ENCODE measurements around the gene IMP3.

Gene IMP3

DNA sequence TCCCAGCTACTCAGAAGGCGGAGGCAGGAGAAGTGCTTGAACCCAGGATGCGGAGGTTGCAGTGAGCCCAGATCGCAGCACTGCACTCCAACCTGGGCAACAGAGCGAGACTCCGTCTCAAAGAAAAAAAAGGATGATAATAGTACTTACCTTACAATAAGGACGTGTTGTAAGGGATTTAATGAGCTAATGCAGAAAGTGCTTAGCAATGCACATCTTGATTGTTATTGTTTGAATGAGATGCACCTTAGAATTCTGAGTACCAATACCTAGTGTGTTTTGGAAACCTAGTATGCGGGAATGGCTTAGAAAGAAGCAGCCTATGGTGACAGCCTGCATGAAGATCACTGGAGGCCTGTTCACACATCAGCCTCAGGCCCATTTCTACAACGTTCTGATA lies 34.0 kb downstream of the IMP3 start:
- no peak for TF ChIP-seq ZFP30 (CRISPR knock-in tag; IDR thresholded peaks at IDR 0.05)
- no peak for TF ChIP-seq BACH2 (CRISPR knock-in tag; IDR thresholded peaks at IDR 0.05; ENCODE audit: borderline replicate concordance)
- TF ChIP-seq ZNF565 (CRISPR knock-in tag; conservative IDR thresholded peaks at IDR 0.05; ENCODE audit: low read depth), result no peak
- ATAC-seq, result no peak

DNA sequence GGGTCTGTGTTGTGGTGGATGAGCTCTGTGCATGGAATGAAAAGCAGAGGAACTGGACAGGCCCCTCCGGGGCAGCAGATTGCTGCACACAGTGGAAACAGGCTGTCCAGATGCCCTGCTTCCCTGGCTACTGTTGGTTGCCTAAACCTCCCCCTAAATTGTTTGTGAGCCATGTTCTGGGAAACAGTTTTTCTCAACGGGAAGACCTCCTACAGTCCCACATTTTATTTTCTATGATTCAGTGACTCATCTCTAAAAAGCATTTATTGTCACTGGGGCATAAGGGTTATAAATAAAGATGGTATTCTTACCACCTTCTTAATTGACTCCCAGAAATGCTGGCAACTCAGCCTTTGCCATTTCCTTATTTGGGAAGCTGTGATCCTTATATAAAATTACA lies 40.6 kb downstream of the IMP3 start:
- TF ChIP-seq ZNF565 (CRISPR knock-in tag; conservative IDR thresholded peaks at IDR 0.05; ENCODE audit: low read depth), result no peak
- no peak for TF ChIP-seq ESRRG (CRISPR knock-in tag; IDR thresholded peaks at IDR 0.05)
- no peak for TF ChIP-seq ZNF70 (CRISPR knock-in tag; IDR thresholded peaks at IDR 0.05)
- TF ChIP-seq SNAI2 (CRISPR knock-in tag; IDR thresholded peaks at IDR 0.05), result no peak
- no peak for TF ChIP-seq ZC3H10 (CRISPR knock-in tag; IDR thresholded peaks at IDR 0.05)
- no peak for TF ChIP-seq ZNF8 (CRISPR knock-in tag; IDR thresholded peaks at IDR 0.05)
- TF ChIP-seq, protein P1, sequence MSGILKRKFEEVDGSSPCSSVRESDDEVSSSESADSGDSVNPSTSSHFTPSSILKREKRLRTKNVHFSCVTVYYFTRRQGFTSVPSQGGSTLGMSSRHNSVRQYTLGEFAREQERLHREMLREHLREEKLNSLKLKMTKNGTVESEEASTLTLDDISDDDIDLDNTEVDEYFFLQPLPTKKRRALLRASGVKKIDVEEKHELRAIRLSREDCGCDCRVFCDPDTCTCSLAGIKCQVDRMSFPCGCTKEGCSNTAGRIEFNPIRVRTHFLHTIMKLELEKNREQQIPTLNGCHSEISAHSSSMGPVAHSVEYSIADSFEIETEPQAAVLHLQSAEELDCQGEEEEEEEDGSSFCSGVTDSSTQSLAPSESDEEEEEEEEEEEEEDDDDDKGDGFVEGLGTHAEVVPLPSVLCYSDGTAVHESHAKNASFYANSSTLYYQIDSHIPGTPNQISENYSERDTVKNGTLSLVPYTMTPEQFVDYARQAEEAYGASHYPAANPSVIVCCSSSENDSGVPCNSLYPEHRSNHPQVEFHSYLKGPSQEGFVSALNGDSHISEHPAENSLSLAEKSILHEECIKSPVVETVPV (CRISPR knock-in tag; IDR thresholded peaks at IDR 0.05), result no peak
- no peak for TF ChIP-seq PPARA (CRISPR knock-in tag; IDR thresholded peaks at IDR 0.05; ENCODE audit: borderline replicate concordance)
- TF ChIP-seq, protein P2, sequence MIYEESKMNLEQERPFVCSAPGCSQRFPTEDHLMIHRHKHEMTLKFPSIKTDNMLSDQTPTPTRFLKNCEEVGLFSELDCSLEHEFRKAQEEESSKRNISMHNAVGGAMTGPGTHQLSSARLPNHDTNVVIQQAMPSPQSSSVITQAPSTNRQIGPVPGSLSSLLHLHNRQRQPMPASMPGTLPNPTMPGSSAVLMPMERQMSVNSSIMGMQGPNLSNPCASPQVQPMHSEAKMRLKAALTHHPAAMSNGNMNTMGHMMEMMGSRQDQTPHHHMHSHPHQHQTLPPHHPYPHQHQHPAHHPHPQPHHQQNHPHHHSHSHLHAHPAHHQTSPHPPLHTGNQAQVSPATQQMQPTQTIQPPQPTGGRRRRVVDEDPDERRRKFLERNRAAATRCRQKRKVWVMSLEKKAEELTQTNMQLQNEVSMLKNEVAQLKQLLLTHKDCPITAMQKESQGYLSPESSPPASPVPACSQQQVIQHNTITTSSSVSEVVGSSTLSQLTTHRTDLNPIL (CRISPR knock-in tag; IDR thresholded peaks at IDR 0.05; ENCODE audit: low read depth), result no peak
- TF ChIP-seq, protein P3, sequence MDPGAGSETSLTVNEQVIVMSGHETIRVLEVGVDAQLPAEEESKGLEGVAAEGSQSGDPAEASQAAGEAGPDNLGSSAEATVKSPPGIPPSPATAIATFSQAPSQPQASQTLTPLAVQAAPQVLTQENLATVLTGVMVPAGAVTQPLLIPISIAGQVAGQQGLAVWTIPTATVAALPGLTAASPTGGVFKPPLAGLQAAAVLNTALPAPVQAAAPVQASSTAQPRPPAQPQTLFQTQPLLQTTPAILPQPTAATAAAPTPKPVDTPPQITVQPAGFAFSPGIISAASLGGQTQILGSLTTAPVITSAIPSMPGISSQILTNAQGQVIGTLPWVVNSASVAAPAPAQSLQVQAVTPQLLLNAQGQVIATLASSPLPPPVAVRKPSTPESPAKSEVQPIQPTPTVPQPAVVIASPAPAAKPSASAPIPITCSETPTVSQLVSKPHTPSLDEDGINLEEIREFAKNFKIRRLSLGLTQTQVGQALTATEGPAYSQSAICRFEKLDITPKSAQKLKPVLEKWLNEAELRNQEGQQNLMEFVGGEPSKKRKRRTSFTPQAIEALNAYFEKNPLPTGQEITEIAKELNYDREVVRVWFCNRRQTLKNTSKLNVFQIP (CRISPR knock-in tag; IDR thresholded peaks at IDR 0.05; ENCODE audit: borderline replicate concordance, low read depth), result no peak
- no peak for TF ChIP-seq TOX (CRISPR knock-in tag; IDR thresholded peaks at IDR 0.05; ENCODE audit: borderline replicate concordance)
- no peak for TF ChIP-seq GLIS3 (CRISPR knock-in tag; IDR thresholded peaks at IDR 0.05)
- no peak for TF ChIP-seq TCF4 (CRISPR knock-in tag; IDR thresholded peaks at IDR 0.05; ENCODE audit: borderline replicate concordance)
- TF ChIP-seq ARNTL (CRISPR knock-in tag; IDR thresholded peaks at IDR 0.05; ENCODE audit: borderline replicate concordance, low read depth), result no peak
- no peak for TF ChIP-seq BACH2 (CRISPR knock-in tag; IDR thresholded peaks at IDR 0.05; ENCODE audit: borderline replicate concordance)
- ATAC-seq, result no peak

DNA sequence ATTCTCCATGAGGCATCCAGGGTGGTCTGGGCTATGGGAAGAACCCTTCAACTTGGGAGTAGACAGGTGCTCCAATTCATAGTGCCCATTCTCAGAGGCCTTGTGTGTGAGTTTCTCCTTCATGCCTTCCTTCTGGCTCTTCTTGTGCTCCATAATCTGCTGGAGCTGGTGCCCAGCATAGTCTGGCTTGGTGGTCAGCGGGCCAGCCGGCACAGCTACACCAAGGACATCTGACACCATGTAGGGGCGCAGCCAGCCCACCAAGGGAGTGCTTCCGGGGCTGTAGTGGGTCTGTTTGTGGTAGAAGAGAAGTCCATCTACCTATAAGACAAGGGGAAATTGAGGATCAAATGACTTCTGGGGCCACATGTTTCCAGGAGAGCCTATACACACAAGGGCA lies 41.7 kb downstream of the IMP3 start:
- ATAC-seq, result no peak
- TF ChIP-seq SNAI2 (CRISPR knock-in tag; IDR thresholded peaks at IDR 0.05) (no peak), RARB (CRISPR knock-in tag; IDR thresholded peaks at IDR 0.05) (no peak), OSR1 (CRISPR knock-in tag; IDR thresholded peaks at IDR 0.05) (no peak), CSDC2 (CRISPR knock-in tag; IDR thresholded peaks at IDR 0.05) (no peak), ESRRG (CRISPR knock-in tag; IDR thresholded peaks at IDR 0.05) (no peak), BACH2 (CRISPR knock-in tag; IDR thresholded peaks at IDR 0.05; ENCODE audit: borderline replicate concordance) (no peak), ZNF565 (CRISPR knock-in tag; conservative IDR thresholded peaks at IDR 0.05; ENCODE audit: low read depth) (no peak), GLIS3 (CRISPR knock-in tag; IDR thresholded peaks at IDR 0.05) (no peak)
- TF ChIP-seq, protein P2 (CRISPR knock-in tag; IDR thresholded peaks at IDR 0.05; ENCODE audit: low read depth), result no peak

DNA sequence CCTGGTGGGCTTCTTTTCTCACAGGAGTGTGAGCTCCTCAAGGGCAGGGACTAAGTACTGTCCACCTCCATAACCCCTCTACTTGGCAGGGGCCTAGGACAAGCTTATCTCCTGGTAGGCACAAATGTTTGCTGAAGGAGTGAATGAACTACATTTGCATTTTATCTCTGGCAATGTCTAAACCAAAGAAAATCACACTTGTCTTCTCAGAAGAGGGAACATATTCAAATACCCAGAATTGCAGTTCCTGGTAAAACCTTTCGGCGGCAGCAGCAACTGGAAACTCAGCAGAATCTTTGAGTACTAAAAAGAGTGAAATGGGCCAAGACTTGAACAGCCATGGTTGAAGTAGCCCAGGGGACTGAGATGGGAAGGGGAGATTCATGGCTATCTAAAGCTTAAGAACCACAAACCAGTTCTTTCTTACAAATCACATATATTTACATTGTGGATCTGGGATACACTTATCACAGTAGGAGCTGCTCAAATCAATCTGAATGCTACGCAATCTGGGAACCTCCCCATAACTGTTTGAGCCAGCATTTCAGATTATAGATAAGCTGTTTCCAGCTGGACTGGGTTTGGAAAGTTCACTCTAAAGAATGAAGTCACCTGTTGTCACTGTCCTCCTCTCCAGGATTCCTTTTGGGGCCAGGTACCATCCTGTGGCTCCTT lies 42.2 kb downstream of the IMP3 start:
- no peak for TF ChIP-seq ZNF565 (CRISPR knock-in tag; conservative IDR thresholded peaks at IDR 0.05; ENCODE audit: low read depth)
- TF ChIP-seq ZFP3 (CRISPR knock-in tag; IDR thresholded peaks at IDR 0.05), result no peak
- no peak for TF ChIP-seq TCF4 (CRISPR knock-in tag; IDR thresholded peaks at IDR 0.05; ENCODE audit: borderline replicate concordance)
- TF ChIP-seq ISL1 (CRISPR knock-in tag; IDR thresholded peaks at IDR 0.05), result no peak
- TF ChIP-seq TOX (CRISPR knock-in tag; IDR thresholded peaks at IDR 0.05; ENCODE audit: borderline replicate concordance), result no peak
- TF ChIP-seq ZC3H10 (CRISPR knock-in tag; IDR thresholded peaks at IDR 0.05), result no peak
- TF ChIP-seq OSR1 (CRISPR knock-in tag; IDR thresholded peaks at IDR 0.05), result no peak
- TF ChIP-seq ZFP30 (CRISPR knock-in tag; IDR thresholded peaks at IDR 0.05), result no peak
- no peak for TF ChIP-seq GLIS3 (CRISPR knock-in tag; IDR thresholded peaks at IDR 0.05)
- TF ChIP-seq SNAI2 (CRISPR knock-in tag; IDR thresholded peaks at IDR 0.05), result no peak
- no peak for TF ChIP-seq ZNF70 (CRISPR knock-in tag; IDR thresholded peaks at IDR 0.05)
- TF ChIP-seq, protein P4, sequence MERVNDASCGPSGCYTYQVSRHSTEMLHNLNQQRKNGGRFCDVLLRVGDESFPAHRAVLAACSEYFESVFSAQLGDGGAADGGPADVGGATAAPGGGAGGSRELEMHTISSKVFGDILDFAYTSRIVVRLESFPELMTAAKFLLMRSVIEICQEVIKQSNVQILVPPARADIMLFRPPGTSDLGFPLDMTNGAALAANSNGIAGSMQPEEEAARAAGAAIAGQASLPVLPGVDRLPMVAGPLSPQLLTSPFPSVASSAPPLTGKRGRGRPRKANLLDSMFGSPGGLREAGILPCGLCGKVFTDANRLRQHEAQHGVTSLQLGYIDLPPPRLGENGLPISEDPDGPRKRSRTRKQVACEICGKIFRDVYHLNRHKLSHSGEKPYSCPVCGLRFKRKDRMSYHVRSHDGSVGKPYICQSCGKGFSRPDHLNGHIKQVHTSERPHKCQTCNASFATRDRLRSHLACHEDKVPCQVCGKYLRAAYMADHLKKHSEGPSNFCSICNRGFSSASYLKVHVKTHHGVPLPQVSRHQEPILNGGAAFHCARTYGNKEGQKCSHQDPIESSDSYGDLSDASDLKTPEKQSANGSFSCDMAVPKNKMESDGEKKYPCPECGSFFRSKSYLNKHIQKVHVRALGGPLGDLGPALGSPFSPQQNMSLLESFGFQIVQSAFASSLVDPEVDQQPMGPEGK (CRISPR knock-in tag; IDR thresholded peaks at IDR 0.05; ENCODE audit: borderline replicate concordance), result no peak
- TF ChIP-seq, protein P1 (CRISPR knock-in tag; IDR thresholded peaks at IDR 0.05), result no peak
- no peak for TF ChIP-seq ESRRG (CRISPR knock-in tag; IDR thresholded peaks at IDR 0.05)
- TF ChIP-seq CSDC2 (CRISPR knock-in tag; IDR thresholded peaks at IDR 0.05), result no peak
- TF ChIP-seq ZNF8 (CRISPR knock-in tag; IDR thresholded peaks at IDR 0.05), result no peak
- TF ChIP-seq, protein P2 (CRISPR knock-in tag; IDR thresholded peaks at IDR 0.05; ENCODE audit: low read depth), result no peak
- no peak for TF ChIP-seq RARB (CRISPR knock-in tag; IDR thresholded peaks at IDR 0.05)
- ATAC-seq, result peak; percentile 52

Measured in SK-N-SH treated with all-trans-retinoic acid at 6 μM for 48 hours (cell line).